Uterus (tissue), 4 donors: ENCODE results near the gene AGPAT3. TPM values are rescaled to one million over a fixed set of nuclear protein-coding genes. Genes with fewer than 3 reads are reported as not detected.

Experiments used
- DNase-seq, 2 donors: peaks; one replicate each; pipeline ENCODE4 v3.0.0-alpha.2; 2019 to 2020
- H3K27ac ChIP-seq, 2 donors: fragments of 200-600 bp; sonication (generic); 1 replicate in 1 of 2; 2 replicates in 1 of 2; pipeline ENCODE4 v1.5.1; 2016 to 2018
- H3K27me3 ChIP-seq, 2 donors: fragments of 200-600 bp; sonication (generic); one replicate each; pipeline ENCODE4 v1.5.1; 2018 to 2019; ENCODE audit warnings: control low read depth in 1 of 2
- H3K36me3 ChIP-seq, 2 donors: fragments of 200-600 bp; sonication (generic); one replicate each; pipeline ENCODE4 v1.5.1; 2019; ENCODE audit warnings: control low read depth in 1 of 2
- H3K4me1 ChIP-seq, 2 donors: fragments of 200-600 bp; sonication (generic); one replicate each; pipeline ENCODE4 v1.5.1; 2018 to 2019; ENCODE audit warnings: control low read depth in 1 of 2
- H3K4me3 ChIP-seq, 2 donors: fragments of 200-600 bp; sonication (generic); 1 replicate in 1 of 2; 2 replicates in 1 of 2; pipeline ENCODE4 v1.5.1; 2018 to 2019; ENCODE audit warnings: mild to moderate bottlenecking in 1 of 2
- H3K9me3 ChIP-seq, 2 donors: fragments of 200-600 bp; sonication (generic); one replicate each; pipeline ENCODE4 v1.5.1; 2019; ENCODE audit warnings: control low read depth in 1 of 2
- POLR2A ChIP-seq, 2 donors: fragments of 450-650 bp; IDR thresholded peaks; one replicate each; pipeline ENCODE4 v1.6.1; 2016; ENCODE audit warnings: antibody characterized with exemption in 2 of 2, mild to moderate bottlenecking in 1 of 2, moderate library complexity in 1 of 2
- intact Hi-C: fragments of 100-400 bp; cut with DNase I; formaldehyde crosslinking; loops from one replicate; pipeline ENCODE4 v1.15.1; 2023; ENCODE audit warnings: low total_unique reads
- total RNA-seq, 4 donors: library from RNA; depleted of rRNA in 3 of 4; stranded (reverse); fragments of >200 nt in 3 of 4; gene quantifications; one replicate each; pipeline versions ENCODE4 v1.1.0 to v1.2.4, GENCODE V29; 2014 to 2023
- TF ChIP-seq, protein P1 (sequence below), 4 experiments: fragments of 200-600 bp in 2 of 4; fragments of 450-650 bp in 2 of 4; sonication (generic) in 2 of 4; IDR thresholded peaks; one replicate each; pipeline ENCODE4 v1.5.1; 2016 to 2019; ENCODE audit warnings: antibody characterized with exemption in 4 of 4, mild to moderate bottlenecking in 2 of 4, moderate library complexity in 1 of 4
- donor health status: DM: yes; HTN: yes; CAD: no.

AGPAT3 gene
- total RNA-seq, 4 donors from 2014 or later: 6.8 to 43.4 (median 28.4) TPM

DNA sequence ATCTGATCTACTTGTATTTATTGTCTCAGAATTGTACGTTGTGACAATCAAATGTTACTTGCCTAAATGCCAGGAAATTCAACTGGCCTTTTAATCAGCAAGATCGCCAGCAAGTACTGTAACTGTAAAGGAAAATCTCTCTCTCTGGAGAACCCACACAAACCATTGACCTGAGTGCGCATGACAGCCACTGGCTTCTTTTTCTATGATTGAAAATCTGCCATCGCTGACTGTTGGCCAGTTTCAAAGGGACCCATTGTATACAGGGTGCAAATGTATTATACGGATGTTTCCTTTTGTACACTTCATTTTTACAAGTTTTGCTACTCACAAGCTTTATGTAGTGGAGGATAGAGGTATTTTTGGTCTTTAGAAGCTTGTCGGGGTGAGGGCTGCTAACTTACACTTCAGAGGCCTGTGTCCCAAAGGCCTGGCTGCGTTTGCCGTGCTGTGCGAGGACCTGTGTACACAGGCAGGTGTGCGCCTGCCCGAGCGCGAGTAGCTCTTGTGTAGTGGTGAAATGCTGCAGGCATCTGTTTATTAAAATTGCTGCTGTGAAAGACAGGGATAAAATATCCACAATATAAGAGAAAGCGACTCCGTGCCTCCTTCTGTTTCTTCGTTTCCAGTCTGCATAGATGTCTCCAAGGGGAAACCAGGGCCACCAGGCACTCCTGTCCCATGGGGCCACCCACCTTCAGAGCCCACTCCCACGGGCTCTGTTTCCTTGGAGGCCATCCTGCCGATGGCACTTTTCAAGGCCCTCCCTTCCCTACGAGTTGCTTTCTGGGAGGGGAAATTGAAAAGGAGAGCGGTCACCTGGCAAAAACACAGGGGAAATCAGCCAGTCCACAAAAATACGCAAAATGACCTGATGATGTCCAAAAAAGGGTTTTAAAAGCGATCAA lies 121.8 kb downstream of the AGPAT3 start:
- no peaks in the 10 kb centered on the region for H3K9me3 ChIP-seq
- no peak overlapping the region for H3K4me3 ChIP-seq
- H3K4me1 ChIP-seq: no peaks in the 10 kb centered on the region
- H3K27me3 ChIP-seq: no peaks in the 10 kb centered on the region
- intact Hi-C loops: no loop called here
- no peak for DNase-seq
- TF ChIP-seq POLR2A (IDR thresholded peaks at IDR 0.05): no peak
- TF ChIP-seq, protein P1, sequence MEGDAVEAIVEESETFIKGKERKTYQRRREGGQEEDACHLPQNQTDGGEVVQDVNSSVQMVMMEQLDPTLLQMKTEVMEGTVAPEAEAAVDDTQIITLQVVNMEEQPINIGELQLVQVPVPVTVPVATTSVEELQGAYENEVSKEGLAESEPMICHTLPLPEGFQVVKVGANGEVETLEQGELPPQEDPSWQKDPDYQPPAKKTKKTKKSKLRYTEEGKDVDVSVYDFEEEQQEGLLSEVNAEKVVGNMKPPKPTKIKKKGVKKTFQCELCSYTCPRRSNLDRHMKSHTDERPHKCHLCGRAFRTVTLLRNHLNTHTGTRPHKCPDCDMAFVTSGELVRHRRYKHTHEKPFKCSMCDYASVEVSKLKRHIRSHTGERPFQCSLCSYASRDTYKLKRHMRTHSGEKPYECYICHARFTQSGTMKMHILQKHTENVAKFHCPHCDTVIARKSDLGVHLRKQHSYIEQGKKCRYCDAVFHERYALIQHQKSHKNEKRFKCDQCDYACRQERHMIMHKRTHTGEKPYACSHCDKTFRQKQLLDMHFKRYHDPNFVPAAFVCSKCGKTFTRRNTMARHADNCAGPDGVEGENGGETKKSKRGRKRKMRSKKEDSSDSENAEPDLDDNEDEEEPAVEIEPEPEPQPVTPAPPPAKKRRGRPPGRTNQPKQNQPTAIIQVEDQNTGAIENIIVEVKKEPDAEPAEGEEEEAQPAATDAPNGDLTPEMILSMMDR (IDR thresholded peaks at IDR 0.05): no peak
- H3K36me3 ChIP-seq: no peaks in the 10 kb centered on the region
- no peak overlapping the region for H3K27ac ChIP-seq

DNA sequence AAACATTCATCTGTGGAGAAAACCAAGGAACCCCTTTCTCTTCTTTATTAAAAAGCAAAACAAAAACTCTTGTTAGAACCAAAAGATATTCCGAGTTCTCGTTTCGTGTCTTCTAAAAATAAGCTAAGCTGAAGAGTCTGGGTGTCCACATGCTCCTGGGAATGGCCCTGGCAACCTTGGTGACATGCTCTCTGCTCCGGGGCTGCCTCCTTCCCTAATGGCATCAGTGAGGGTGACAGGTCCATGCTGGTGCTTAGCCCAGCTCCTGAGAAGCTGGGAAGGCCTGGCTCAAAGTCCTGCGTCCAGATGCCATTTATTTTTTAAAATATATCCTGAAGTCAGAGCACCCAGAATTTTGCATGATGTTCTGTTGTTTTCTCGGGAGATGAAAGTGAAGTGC lies 122.5 kb downstream of the AGPAT3 start:
- TF ChIP-seq POLR2A (IDR thresholded peaks at IDR 0.05): no peak
- TF ChIP-seq, protein P1 (IDR thresholded peaks at IDR 0.05): no peak
- Histone ChIP-seq H3K4me1 (no peaks in the 10 kb centered on the region), H3K4me3 (no peak overlapping the region), H3K9me3 (no peaks in the 10 kb centered on the region), H3K27me3 (no peaks in the 10 kb centered on the region), H3K27ac (no peak overlapping the region), H3K36me3 (no peaks in the 10 kb centered on the region)
- DNase-seq: no peak
- intact Hi-C loops: no loop called here

DNA sequence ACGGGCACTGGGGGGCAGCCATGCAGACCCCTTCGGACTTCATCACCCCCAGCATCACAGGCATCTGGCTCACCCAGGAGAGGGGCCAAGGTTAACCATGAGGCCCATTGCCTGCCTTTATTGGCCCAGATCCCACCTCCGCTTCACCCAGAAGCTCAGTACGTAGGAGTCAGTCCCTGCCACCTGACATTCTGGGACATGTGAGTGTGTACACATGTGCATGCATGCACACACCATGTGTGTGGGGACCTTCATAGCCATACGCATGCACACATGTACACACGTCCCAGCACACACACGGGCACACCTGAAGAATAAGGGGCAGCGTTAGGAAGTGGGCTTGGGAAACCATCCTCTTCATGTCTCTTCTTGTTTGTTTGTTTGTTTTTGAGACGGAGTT lies 123.0 kb downstream of the AGPAT3 start:
- no peaks in the 10 kb centered on the region for H3K4me1 ChIP-seq
- H3K27me3 ChIP-seq: no peaks in the 10 kb centered on the region
- intact Hi-C loops: no loop called here
- no peak overlapping the region for H3K27ac ChIP-seq
- H3K4me3 ChIP-seq: no peak overlapping the region
- DNase-seq: no peak
- H3K36me3 ChIP-seq: no peaks in the 10 kb centered on the region
- TF ChIP-seq, protein P1 (IDR thresholded peaks at IDR 0.05): no peak
- TF ChIP-seq POLR2A (IDR thresholded peaks at IDR 0.05): no peak
- H3K9me3 ChIP-seq: no peaks in the 10 kb centered on the region

DNA sequence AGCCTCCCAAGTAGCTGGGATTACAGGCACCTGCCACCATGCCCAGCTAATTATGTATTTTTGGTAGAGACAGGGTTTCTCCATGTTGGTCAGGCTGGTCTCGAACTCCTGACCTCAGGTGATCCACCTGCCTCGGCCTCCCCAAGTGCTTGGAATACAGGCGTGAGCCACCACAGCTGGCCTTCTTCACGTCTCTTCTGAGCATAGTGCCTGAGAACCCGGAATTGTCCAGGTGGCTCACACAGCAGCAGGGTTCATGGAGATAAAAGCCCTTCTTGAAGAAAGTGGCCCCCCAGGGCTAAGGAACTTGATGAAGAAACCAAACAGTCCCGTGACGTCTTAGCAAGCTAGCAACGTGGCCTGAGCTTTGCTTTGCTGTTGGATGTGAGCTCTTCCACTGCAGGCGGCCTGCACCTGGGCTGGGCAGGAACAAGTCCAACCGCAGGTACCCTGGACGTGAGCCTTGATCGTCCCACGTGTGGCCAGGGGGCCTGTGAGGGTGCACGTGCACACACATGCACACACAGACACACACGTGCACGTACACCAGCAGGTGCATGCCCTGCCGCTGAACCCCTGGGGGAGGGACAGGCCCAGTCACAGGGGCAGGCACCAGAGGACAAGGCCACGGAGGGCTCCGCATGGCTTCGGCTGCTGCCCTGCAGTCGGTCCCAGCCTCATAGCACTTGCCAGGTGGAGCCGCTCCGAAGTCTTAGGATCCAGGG lies 123.6 kb downstream of the AGPAT3 start:
- intact Hi-C loops: no loop called here

More for the DNA sequence above, 123.6 kb downstream of the AGPAT3 start:
- Histone ChIP-seq H3K4me3 (no peak overlapping the region), H3K27me3 (no peaks in the 10 kb centered on the region), H3K27ac (no peak overlapping the region), H3K9me3 (no peaks in the 10 kb centered on the region), H3K4me1 (no peaks in the 10 kb centered on the region), H3K36me3 (no peaks in the 10 kb centered on the region)
- TF ChIP-seq, protein P1 (IDR thresholded peaks at IDR 0.05): no peak
- TF ChIP-seq POLR2A (IDR thresholded peaks at IDR 0.05): no peak
- DNase-seq: no peak
